Calu3 (cell line): ENCODE results near the gene AKNAD1. TPM values are rescaled to one million over a fixed set of nuclear protein-coding genes. Genes with fewer than 3 reads are reported as not detected.

Source experiments
- BruUV-seq: library from RNA; stranded (reverse); fragments of 400-500 nt; replicated peaks from 2 replicates; lab custom pipeline; 2021; lab: Mats Ljungman, UMichigan
- CTCF ChIA-PET: fragments of 300-600 bp; sonication (Branson Sonifier 250); formaldehyde crosslinking; loops from one replicate; lab custom pipeline; 2022; ENCODE audit warnings: antibody characterized with exemption; lab: Charles Lee
- DNase-seq: peaks from one replicate; pipeline ENCODE4 v3.0.0; 2022
- H3K27ac Mint-ChIP-seq: one replicate; pipeline ENCODE4 v1.8.0; 2022; ENCODE audit warnings: mixed read lengths; ENCODE audit not compliant: unreplicated experiment
- H3K27me3 Mint-ChIP-seq: one replicate; pipeline ENCODE4 v1.8.0; 2022; ENCODE audit warnings: mixed read lengths; ENCODE audit not compliant: unreplicated experiment
- H3K36me3 Mint-ChIP-seq: one replicate; pipeline ENCODE4 v1.8.0; 2022; ENCODE audit warnings: mild to moderate bottlenecking, moderate library complexity, mixed read lengths; ENCODE audit not compliant: insufficient read depth, unreplicated experiment
- H3K4me1 Mint-ChIP-seq: one replicate; pipeline ENCODE4 v1.8.0; 2022; ENCODE audit warnings: mild to moderate bottlenecking, low read depth, mixed read lengths; ENCODE audit not compliant: unreplicated experiment
- H3K4me3 Mint-ChIP-seq: one replicate; pipeline ENCODE4 v1.8.0; 2022; ENCODE audit warnings: mild to moderate bottlenecking, low read depth, moderate library complexity, mixed read lengths; ENCODE audit not compliant: unreplicated experiment
- H3K9me3 Mint-ChIP-seq: one replicate; pipeline ENCODE4 v1.8.0; 2022; ENCODE audit warnings: low read depth, mixed read lengths; ENCODE audit not compliant: unreplicated experiment
- intact Hi-C: fragments of 100-400 bp; cut with micrococcal nuclease; formaldehyde crosslinking; loops from one replicate; pipeline ENCODE4 v1.10.0; 2022; ENCODE audit not compliant: unreplicated experiment
- total RNA-seq: library from RNA; stranded (reverse); gene quantifications from 2 replicates; pipeline ENCODE4 v1.2.3, GENCODE V29; 2022
- TF ChIP-seq, protein P1 (sequence below): fragments of 200-600 bp; IDR thresholded peaks from one replicate; pipeline ENCODE4 v1.8.0; 2022; ENCODE audit warnings: antibody characterized with exemption; ENCODE audit not compliant: unreplicated experiment

The AKNAD1 gene
- total RNA-seq, 1 experiment from 2014 or later = not detected

- H3K27me3 Mint-ChIP-seq = peaks cover 27% of the 10 kb centered on the region
- intact Hi-C loops = no loop called here
- DNase-seq = no peak
- H3K27ac Mint-ChIP-seq = no peak overlapping the region
- CTCF ChIA-PET = no interaction called here
- no peaks in the 10 kb centered on the region for H3K4me1 Mint-ChIP-seq
- H3K9me3 Mint-ChIP-seq = no peaks in the 10 kb centered on the region
- no peaks in the 10 kb centered on the region for H3K36me3 Mint-ChIP-seq
- TF ChIP-seq, protein P1, sequence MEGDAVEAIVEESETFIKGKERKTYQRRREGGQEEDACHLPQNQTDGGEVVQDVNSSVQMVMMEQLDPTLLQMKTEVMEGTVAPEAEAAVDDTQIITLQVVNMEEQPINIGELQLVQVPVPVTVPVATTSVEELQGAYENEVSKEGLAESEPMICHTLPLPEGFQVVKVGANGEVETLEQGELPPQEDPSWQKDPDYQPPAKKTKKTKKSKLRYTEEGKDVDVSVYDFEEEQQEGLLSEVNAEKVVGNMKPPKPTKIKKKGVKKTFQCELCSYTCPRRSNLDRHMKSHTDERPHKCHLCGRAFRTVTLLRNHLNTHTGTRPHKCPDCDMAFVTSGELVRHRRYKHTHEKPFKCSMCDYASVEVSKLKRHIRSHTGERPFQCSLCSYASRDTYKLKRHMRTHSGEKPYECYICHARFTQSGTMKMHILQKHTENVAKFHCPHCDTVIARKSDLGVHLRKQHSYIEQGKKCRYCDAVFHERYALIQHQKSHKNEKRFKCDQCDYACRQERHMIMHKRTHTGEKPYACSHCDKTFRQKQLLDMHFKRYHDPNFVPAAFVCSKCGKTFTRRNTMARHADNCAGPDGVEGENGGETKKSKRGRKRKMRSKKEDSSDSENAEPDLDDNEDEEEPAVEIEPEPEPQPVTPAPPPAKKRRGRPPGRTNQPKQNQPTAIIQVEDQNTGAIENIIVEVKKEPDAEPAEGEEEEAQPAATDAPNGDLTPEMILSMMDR = no peak
- BruUV-seq = no TSS peak
- no peak overlapping the region for H3K4me3 Mint-ChIP-seq
Measured at GRCh38 chr1:108843390-108844137, 13.3 kb downstream of the AKNAD1 start.

GRCh38 chr1:108842525-108843181 lies 14.2 kb downstream of the AKNAD1 start:
- DNase-seq = no peak
- BruUV-seq = no TSS peak
- CTCF ChIA-PET = no interaction called here
- TF ChIP-seq, protein P1 = no peak
- Mint-ChIP-seq H3K4me3 (no peak overlapping the region), H3K36me3 (no peaks in the 10 kb centered on the region), H3K27me3 (peaks cover 26% of the 10 kb centered on the region), H3K27ac (no peak overlapping the region), H3K4me1 (no peaks in the 10 kb centered on the region), H3K9me3 (no peaks in the 10 kb centered on the region)
- intact Hi-C loops = no loop called here

GRCh38 chr1:108841703-108842102 lies 15.2 kb downstream of the AKNAD1 start:
- peaks cover 17% of the 10 kb centered on the region for H3K27me3 Mint-ChIP-seq
- H3K4me3 Mint-ChIP-seq = no peak overlapping the region
- BruUV-seq = no TSS peak
- TF ChIP-seq, protein P1 = no peak
- no peaks in the 10 kb centered on the region for H3K36me3 Mint-ChIP-seq
- intact Hi-C loops = no loop called here
- DNase-seq = no peak
- H3K9me3 Mint-ChIP-seq = no peaks in the 10 kb centered on the region
- CTCF ChIA-PET = no interaction called here
- H3K4me1 Mint-ChIP-seq = no peaks in the 10 kb centered on the region
- H3K27ac Mint-ChIP-seq = no peak overlapping the region

GRCh38 chr1:108832929-108833328 lies 24.0 kb downstream of the AKNAD1 start:
- TF ChIP-seq, protein P1 = no peak
- Mint-ChIP-seq H3K36me3 (peaks cover 4% of the 10 kb centered on the region), H3K27me3 (no peaks in the 10 kb centered on the region), H3K4me3 (no peak overlapping the region), H3K27ac (no peak overlapping the region), H3K4me1 (peaks cover 24% of the 10 kb centered on the region), H3K9me3 (no peaks in the 10 kb centered on the region)
- no TSS peak for BruUV-seq
- no peak for DNase-seq
- intact Hi-C loops = no loop called here
- CTCF ChIA-PET = no interaction called here
